Measurements from ENCODE around the gene ARHGEF38. TPM values are rescaled to one million over a fixed set of nuclear protein-coding genes. Genes with fewer than 3 reads are reported as not detected.

Gene ARHGEF38
- total RNA-seq, 2 donors from 2014 or later, result 0.51 to 2.1 TPM

DNA sequence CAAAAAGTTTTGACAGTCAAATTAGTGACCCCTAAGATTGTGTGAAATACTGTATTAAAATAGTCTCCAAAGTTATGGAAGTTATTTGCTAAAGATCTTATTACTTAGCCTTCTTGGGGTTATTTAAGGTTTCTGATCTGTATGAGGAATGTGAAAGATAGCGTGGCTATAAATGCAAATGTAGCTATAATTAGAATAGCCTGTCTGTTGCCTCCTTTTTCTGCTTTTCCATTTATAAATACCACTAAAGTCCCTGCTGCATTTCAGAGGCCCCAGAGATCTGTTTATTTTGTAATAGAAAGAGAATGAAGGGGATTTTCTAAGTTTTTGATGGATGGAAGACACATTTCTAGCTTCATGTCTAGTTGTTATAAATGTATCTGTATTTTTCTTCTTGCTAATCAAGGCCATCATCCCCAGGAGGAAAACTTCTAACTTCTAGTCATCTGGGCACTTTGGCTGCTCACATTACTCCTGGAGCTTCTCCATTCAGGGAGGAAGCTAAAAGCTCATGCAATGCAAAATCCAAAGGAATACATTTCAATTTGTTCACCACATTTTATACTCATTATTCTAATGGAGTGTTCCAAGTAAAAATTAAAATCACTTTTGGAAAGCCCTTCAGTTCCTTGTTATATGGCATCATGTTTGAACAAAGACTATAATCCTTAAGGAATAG, 82.1 kb downstream of the ARHGEF38 start:
- Mint-ChIP-seq H3K4me1 (peaks cover 3% of the 10 kb centered on the region), H3K27ac (no peak overlapping the region), H3K36me3 (ENCODE audit: low read depth) (no peaks in the 10 kb centered on the region), H3K27me3 (ENCODE audit: insufficient read depth) (no peaks in the 10 kb centered on the region), H3K9me3 (no peaks in the 10 kb centered on the region), H3K4me3 (no peak overlapping the region)
- no peaks in the 10 kb centered on the region for H3K36me3 ChIP-seq (ENCODE audit: control insufficient read depth, insufficient read depth, low read length)
- TF ChIP-seq, protein P1, sequence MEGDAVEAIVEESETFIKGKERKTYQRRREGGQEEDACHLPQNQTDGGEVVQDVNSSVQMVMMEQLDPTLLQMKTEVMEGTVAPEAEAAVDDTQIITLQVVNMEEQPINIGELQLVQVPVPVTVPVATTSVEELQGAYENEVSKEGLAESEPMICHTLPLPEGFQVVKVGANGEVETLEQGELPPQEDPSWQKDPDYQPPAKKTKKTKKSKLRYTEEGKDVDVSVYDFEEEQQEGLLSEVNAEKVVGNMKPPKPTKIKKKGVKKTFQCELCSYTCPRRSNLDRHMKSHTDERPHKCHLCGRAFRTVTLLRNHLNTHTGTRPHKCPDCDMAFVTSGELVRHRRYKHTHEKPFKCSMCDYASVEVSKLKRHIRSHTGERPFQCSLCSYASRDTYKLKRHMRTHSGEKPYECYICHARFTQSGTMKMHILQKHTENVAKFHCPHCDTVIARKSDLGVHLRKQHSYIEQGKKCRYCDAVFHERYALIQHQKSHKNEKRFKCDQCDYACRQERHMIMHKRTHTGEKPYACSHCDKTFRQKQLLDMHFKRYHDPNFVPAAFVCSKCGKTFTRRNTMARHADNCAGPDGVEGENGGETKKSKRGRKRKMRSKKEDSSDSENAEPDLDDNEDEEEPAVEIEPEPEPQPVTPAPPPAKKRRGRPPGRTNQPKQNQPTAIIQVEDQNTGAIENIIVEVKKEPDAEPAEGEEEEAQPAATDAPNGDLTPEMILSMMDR (conservative IDR thresholded peaks at IDR 0.05), result no peak
- 88% methylated on average over 1 of the region's 1 CpG; no CpG with 5 or more reads in 1 of the 2 experiments for WGBS, 2 experiments (ENCODE audit: insufficient coverage in 1 of 2, insufficient read length in 1 of 2)
- DNase-seq, result no peak
- no peak overlapping the region for H3K4me3 ChIP-seq (ENCODE audit: low read length)
- no peak overlapping the region for H3K27ac ChIP-seq (ENCODE audit: low read depth, low read length)
- no peaks in the 10 kb centered on the region for H3K27me3 ChIP-seq (ENCODE audit: control insufficient read depth, insufficient read depth, low read length, poor library complexity, severe bottlenecking)
- no peak overlapping the region for H3K9ac ChIP-seq (ENCODE audit: extremely low read depth, low read length, poor library complexity, severe bottlenecking)
- no peaks in the 10 kb centered on the region for H3K4me1 ChIP-seq (ENCODE audit: control insufficient read depth, insufficient read depth, low read length)
- no peaks in the 10 kb centered on the region for H3K9me3 ChIP-seq (ENCODE audit: control insufficient read depth, low read length)

DNA sequence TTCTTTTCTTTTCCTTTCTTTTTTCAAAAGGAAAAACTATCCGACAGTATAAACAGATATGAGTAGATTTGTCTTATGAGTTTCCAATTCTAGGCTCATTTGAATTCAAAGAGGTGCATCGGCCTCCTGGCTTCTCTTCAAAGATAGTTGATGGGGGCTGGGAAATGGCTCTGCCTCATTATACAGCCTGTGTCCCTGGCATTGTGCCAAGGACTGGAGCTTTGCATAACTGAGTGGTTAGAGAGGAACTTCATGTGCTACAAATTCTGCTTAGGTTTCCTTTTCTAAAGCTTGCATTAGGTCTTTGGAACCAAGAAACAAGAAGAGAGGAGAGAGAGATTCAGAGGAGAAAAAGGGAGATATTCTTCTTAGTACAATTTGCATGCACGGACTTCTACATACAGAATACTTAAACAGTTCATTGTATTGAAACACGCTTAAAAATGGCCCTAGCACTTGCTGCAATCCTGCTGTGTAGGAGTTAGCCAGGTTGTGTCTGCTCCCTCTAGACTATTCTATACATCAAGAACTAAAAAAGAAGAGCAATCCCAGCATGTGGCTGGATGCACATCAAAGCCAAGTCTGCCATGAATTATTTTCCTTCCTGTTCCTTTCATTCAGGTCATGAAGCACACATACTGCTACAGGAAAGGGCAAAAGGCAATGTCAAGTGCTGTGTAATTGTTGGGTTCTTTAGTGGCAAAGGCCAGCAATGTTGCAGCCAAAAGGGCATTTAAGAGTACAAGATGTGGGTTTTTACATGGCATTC, 85.2 kb downstream of the ARHGEF38 start:
- no peaks in the 10 kb centered on the region for H3K9me3 Mint-ChIP-seq
- H3K27ac ChIP-seq (ENCODE audit: low read depth, low read length), result peak overlapping the region; percentile 61
- no peak overlapping the region for H3K9ac ChIP-seq (ENCODE audit: extremely low read depth, low read length, poor library complexity, severe bottlenecking)
- no peaks in the 10 kb centered on the region for H3K36me3 Mint-ChIP-seq (ENCODE audit: low read depth)
- no peak overlapping the region for H3K27ac Mint-ChIP-seq
- no peaks in the 10 kb centered on the region for H3K9me3 ChIP-seq (ENCODE audit: control insufficient read depth, low read length)
- H3K4me1 ChIP-seq (ENCODE audit: control insufficient read depth, insufficient read depth, low read length), result no peaks in the 10 kb centered on the region
- H3K27me3 Mint-ChIP-seq (ENCODE audit: insufficient read depth), result peaks cover 5% of the 10 kb centered on the region
- H3K27me3 ChIP-seq (ENCODE audit: control insufficient read depth, insufficient read depth, low read length, poor library complexity, severe bottlenecking), result no peaks in the 10 kb centered on the region
- no peak for DNase-seq
- TF ChIP-seq, protein P1 (conservative IDR thresholded peaks at IDR 0.05), result no peak
- H3K4me1 Mint-ChIP-seq, result peaks cover 3% of the 10 kb centered on the region
- 76% methylated on average over 4 of the region's 4 CpGs; no CpG with 5 or more reads in 1 of the 2 experiments for WGBS, 2 experiments (ENCODE audit: insufficient coverage in 1 of 2, insufficient read length in 1 of 2)
- no peaks in the 10 kb centered on the region for H3K36me3 ChIP-seq (ENCODE audit: control insufficient read depth, insufficient read depth, low read length)
- H3K4me3 Mint-ChIP-seq, result no peak overlapping the region
- H3K4me3 ChIP-seq (ENCODE audit: low read length), result no peak overlapping the region

DNA sequence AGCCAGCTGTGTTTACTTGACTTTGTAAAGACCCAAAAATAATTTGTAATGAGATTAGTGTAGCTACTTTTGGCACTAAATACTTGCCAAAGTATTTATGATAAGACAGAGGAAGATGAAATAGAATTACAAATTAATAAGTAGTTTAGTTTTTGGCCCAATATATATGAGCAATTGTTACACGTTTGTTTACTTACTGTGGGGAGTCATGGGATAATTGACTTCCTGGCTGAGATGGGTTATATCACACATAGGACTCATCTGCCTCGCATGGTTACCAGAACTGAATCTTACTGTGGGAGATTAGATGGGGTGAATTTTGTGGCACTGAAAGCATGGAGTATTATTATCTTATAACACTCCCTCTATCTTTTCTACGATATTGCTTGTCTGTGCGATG, 89.4 kb downstream of the ARHGEF38 start:
- 95 to 100% methylated on average over 1 to 4 of the region's 4 CpGs for WGBS, 2 experiments (ENCODE audit: insufficient coverage in 1 of 2, insufficient read length in 1 of 2)
- Histone ChIP-seq H3K27ac (ENCODE audit: low read depth, low read length) (no peak overlapping the region), H3K4me3 (ENCODE audit: low read length) (no peak overlapping the region), H3K4me1 (ENCODE audit: control insufficient read depth, insufficient read depth, low read length) (no peaks in the 10 kb centered on the region), H3K36me3 (ENCODE audit: control insufficient read depth, insufficient read depth, low read length) (no peaks in the 10 kb centered on the region), H3K9me3 (ENCODE audit: control insufficient read depth, low read length) (no peaks in the 10 kb centered on the region), H3K9ac (ENCODE audit: extremely low read depth, low read length, poor library complexity, severe bottlenecking) (no peak overlapping the region), H3K27me3 (ENCODE audit: control insufficient read depth, insufficient read depth, low read length, poor library complexity, severe bottlenecking) (no peaks in the 10 kb centered on the region)
- Mint-ChIP-seq H3K27ac (no peak overlapping the region), H3K4me3 (no peak overlapping the region), H3K9me3 (no peaks in the 10 kb centered on the region), H3K27me3 (ENCODE audit: insufficient read depth) (peaks cover 5% of the 10 kb centered on the region), H3K4me1 (peaks cover 3% of the 10 kb centered on the region), H3K36me3 (ENCODE audit: low read depth) (no peaks in the 10 kb centered on the region)
- DNase-seq, result no peak
- TF ChIP-seq, protein P1 (conservative IDR thresholded peaks at IDR 0.05), result no peak

Measured in endodermal cell (in vitro differentiated cells).